GM19328 (cell line): ENCODE data around the gene NUPR1.
"Not testable (repeated sequence)": the region's sequence is repeated elsewhere in the genome, so short reads cannot be mapped to it uniquely, and the experiment has no call there.

ENCODE experiments used
- ATAC-seq: cut with Tn5 transposase; IDR thresholded peaks from one replicate; pipeline ENCODE4 v1.9.1; 2021; ENCODE audit warnings: mild to moderate bottlenecking, moderate library complexity; ENCODE audit not compliant: unreplicated experiment

NUPR1 gene

GRCh38 chr16:28538733-28539596 lies at the start of gene NUPR1:
Gene NUPR1, minus strand, starts transcription at chr16:28538974. Its CDS starts 67 bp downstream, at chr16:28538907.
- ATAC-seq = no peak

GRCh38 chr16:28587386-28587785 lies 48.6 kb upstream of the NUPR1 start:
- ATAC-seq = no peak

- ATAC-seq = no peak
These were observed 47.7 kb upstream of the NUPR1 start for GRCh38 chr16:28586466-28586865.

GRCh38 chr16:28585674-28586073 lies 46.9 kb upstream of the NUPR1 start:
- ATAC-seq = no peak

GRCh38 chr16:28580726-28581315 lies 42.0 kb upstream of the NUPR1 start:
- ATAC-seq = no peak

- no peak for ATAC-seq
These were observed 36.8 kb upstream of the NUPR1 start for GRCh38 chr16:28575446-28576109.

- no peak for ATAC-seq
These were observed 36.2 kb upstream of the NUPR1 start for GRCh38 chr16:28574925-28575324.

GRCh38 chr16:28573738-28574718 lies 35.3 kb upstream of the NUPR1 start:
- ATAC-seq = no peak

GRCh38 chr16:28572696-28573510 lies 34.1 kb upstream of the NUPR1 start:
- no peak for ATAC-seq

GRCh38 chr16:28569968-28570752 lies 31.4 kb upstream of the NUPR1 start:
- ATAC-seq = no peak

GRCh38 chr16:28569021-28569420 lies 30.2 kb upstream of the NUPR1 start:
- no peak for ATAC-seq

GRCh38 chr16:28567292-28567691 lies 28.5 kb upstream of the NUPR1 start:
- ATAC-seq = no peak

GRCh38 chr16:28566233-28566925 lies 27.6 kb upstream of the NUPR1 start:
- ATAC-seq = not testable (repeated sequence)

- no peak for ATAC-seq
These were observed 24.4 kb upstream of the NUPR1 start for GRCh38 chr16:28563218-28563617.

- ATAC-seq = no peak
These were observed 23.4 kb upstream of the NUPR1 start for GRCh38 chr16:28562199-28562598.

- no peak for ATAC-seq
These were observed 22.9 kb upstream of the NUPR1 start for GRCh38 chr16:28561557-28562187.

GRCh38 chr16:28558456-28558855 lies 19.7 kb upstream of the NUPR1 start:
- no peak for ATAC-seq

- no peak for ATAC-seq
These were observed 18.1 kb upstream of the NUPR1 start for GRCh38 chr16:28556914-28557320.
